Stimulated activated memory B cell treated with anti-CD40 and anti-IgM and Interleukin-4, amounts not matched to agents 10 μg/mL and 1 μg/mL and 100 μg/mL, for 72 hours (primary cell): Measurements from ENCODE around the gene TDRKH.

ENCODE experiments used
- ATAC-seq: fragments of 150-1000 bp; cut with Tn5 transposase; 2 replicates; pipeline ENCODE4 v1.10.0; 2021
- H3K27ac Mint-ChIP-seq: one replicate; pipeline ENCODE4 v1.8.0; 2022; ENCODE audit warnings: mild to moderate bottlenecking, mixed read lengths
- H3K27me3 Mint-ChIP-seq: one replicate; pipeline ENCODE4 v1.8.0; 2022; ENCODE audit warnings: mixed read lengths
- H3K36me3 Mint-ChIP-seq: one replicate; pipeline ENCODE4 v1.8.0; 2022; ENCODE audit warnings: mixed read lengths
- H3K4me1 Mint-ChIP-seq: one replicate; pipeline ENCODE4 v1.8.0; 2022; ENCODE audit warnings: mixed read lengths
- H3K4me3 Mint-ChIP-seq: one replicate; pipeline ENCODE4 v1.8.0; 2022; ENCODE audit warnings: mild to moderate bottlenecking, moderate library complexity, mixed read lengths
- H3K9me3 Mint-ChIP-seq: one replicate; pipeline ENCODE4 v1.8.0; 2022; ENCODE audit warnings: mixed read lengths

TDRKH gene

DNA sequence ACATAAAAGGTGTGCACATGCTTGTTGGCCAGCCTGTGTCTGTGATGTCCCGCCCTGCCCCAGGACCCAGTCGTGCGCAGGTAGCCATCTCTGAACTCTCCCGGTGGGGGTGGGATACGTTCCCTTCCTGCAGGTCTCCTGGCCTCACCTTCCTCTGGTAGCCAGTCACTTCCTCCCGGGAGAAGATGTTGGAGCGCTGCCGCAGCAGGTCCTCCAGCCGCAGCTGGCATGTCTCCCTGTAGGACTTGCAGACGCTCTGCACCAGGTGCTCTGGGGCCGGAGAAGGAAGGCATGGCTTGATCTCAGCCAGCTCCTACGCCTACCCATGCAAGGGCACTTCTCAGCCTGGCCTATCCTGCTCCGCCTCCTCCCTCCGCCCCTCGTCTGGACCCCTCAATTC, 24.1 kb upstream of the TDRKH start:
- Mint-ChIP-seq H3K27ac (no peak overlapping the region), H3K36me3 (no peaks in the 10 kb centered on the region), H3K4me1 (no peaks in the 10 kb centered on the region)

GRCh38 chr1:151813271-151813977, 23.1 kb upstream of the TDRKH start:
- H3K27ac Mint-ChIP-seq: no peak overlapping the region
- no peak for ATAC-seq
- no peaks in the 10 kb centered on the region for H3K9me3 Mint-ChIP-seq

More for the DNA sequence above, 24.1 kb upstream of the TDRKH start:
- Mint-ChIP-seq H3K9me3 (no peaks in the 10 kb centered on the region), H3K27me3 (peaks cover 33% of the 10 kb centered on the region), H3K4me3 (no peak overlapping the region)
- no peak for ATAC-seq

DNA sequence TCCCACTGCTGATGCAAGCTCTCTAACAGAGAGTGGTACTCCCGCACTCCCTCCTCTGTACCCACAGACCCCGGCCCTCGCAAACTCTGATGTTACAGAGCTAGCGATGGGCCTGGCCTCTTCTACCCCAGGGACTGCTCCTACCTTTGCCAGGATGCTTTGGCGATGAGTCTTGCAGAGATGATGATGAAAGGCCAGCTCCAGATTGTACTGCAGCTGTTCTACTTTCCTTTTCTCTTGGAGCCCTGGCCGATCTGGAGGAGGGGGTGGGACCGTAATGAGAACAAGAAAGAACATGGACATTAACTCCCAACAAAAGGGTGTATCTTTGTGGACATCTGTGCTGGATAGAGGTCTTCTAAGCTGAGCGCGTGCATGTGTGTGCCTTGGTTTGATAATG, 20.9 kb upstream of the TDRKH start:
- H3K27me3 Mint-ChIP-seq: peaks cover 19% of the 10 kb centered on the region
- H3K4me3 Mint-ChIP-seq: no peak overlapping the region
- no peak overlapping the region for H3K27ac Mint-ChIP-seq
- H3K4me1 Mint-ChIP-seq: peaks cover 7% of the 10 kb centered on the region
- H3K9me3 Mint-ChIP-seq: no peaks in the 10 kb centered on the region
- no peak for ATAC-seq
- H3K36me3 Mint-ChIP-seq: no peaks in the 10 kb centered on the region

More at GRCh38 chr1:151813271-151813977, 23.1 kb upstream of the TDRKH start:
- Mint-ChIP-seq H3K4me3 (no peak overlapping the region), H3K27me3 (peaks cover 33% of the 10 kb centered on the region), H3K36me3 (no peaks in the 10 kb centered on the region), H3K4me1 (no peaks in the 10 kb centered on the region)

- H3K27me3 Mint-ChIP-seq: peaks cover 8% of the 10 kb centered on the region
- H3K27ac Mint-ChIP-seq: no peak overlapping the region
- H3K36me3 Mint-ChIP-seq: no peaks in the 10 kb centered on the region
- no peak for ATAC-seq
- H3K4me1 Mint-ChIP-seq: peaks cover 7% of the 10 kb centered on the region
- no peaks in the 10 kb centered on the region for H3K9me3 Mint-ChIP-seq
- H3K4me3 Mint-ChIP-seq: no peak overlapping the region
These were observed 19.8 kb upstream of the TDRKH start for GRCh38 chr1:151809985-151810556.

- Mint-ChIP-seq H3K4me3 (no peak overlapping the region), H3K4me1 (peaks cover 12% of the 10 kb centered on the region), H3K9me3 (no peaks in the 10 kb centered on the region), H3K27me3 (peaks cover 1% of the 10 kb centered on the region), H3K36me3 (no peaks in the 10 kb centered on the region), H3K27ac (no peak overlapping the region)
- no peak for ATAC-seq
These were observed 19.1 kb upstream of the TDRKH start for GRCh38 chr1:151809290-151809984.

- no peak overlapping the region for H3K4me3 Mint-ChIP-seq
- H3K27ac Mint-ChIP-seq: no peak overlapping the region
- no peaks in the 10 kb centered on the region for H3K27me3 Mint-ChIP-seq
- peaks cover 20% of the 10 kb centered on the region for H3K4me1 Mint-ChIP-seq
- ATAC-seq: no peak
- no peaks in the 10 kb centered on the region for H3K36me3 Mint-ChIP-seq
- H3K9me3 Mint-ChIP-seq: no peaks in the 10 kb centered on the region
These were observed 17.5 kb upstream of the TDRKH start for GRCh38 chr1:151807766-151808165.

DNA sequence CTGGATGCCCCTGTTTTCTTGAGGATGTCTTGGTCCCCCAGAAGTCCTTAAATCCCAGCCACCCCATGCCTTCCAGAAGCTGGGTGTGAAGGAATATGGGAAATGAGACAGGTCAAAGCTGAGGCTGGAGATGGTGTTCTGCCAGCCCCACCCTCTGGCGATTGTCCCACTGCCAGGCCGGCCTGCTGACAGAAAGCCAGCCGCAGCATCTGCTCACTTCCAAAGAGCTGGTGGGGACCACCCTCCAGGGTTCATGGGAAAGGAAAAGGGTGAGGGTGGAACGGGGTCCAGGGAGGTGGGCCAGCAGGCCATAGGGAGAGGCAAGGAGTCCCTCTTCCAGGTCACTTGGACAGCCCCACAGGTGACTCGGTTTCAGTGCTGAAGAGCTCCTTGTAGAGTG, 16.8 kb upstream of the TDRKH start:
- peaks cover 20% of the 10 kb centered on the region for H3K4me1 Mint-ChIP-seq
- H3K4me3 Mint-ChIP-seq: no peak overlapping the region
- H3K9me3 Mint-ChIP-seq: no peaks in the 10 kb centered on the region
- H3K36me3 Mint-ChIP-seq: no peaks in the 10 kb centered on the region
- no peak overlapping the region for H3K27ac Mint-ChIP-seq
- no peak for ATAC-seq
- H3K27me3 Mint-ChIP-seq: no peaks in the 10 kb centered on the region

- H3K27ac Mint-ChIP-seq: no peak overlapping the region
- peaks cover 20% of the 10 kb centered on the region for H3K4me1 Mint-ChIP-seq
- H3K27me3 Mint-ChIP-seq: no peaks in the 10 kb centered on the region
- H3K4me3 Mint-ChIP-seq: no peak overlapping the region
- H3K36me3 Mint-ChIP-seq: no peaks in the 10 kb centered on the region
- ATAC-seq: no peak
- no peaks in the 10 kb centered on the region for H3K9me3 Mint-ChIP-seq
These were observed 15.9 kb upstream of the TDRKH start for GRCh38 chr1:151806170-151806569.

GRCh38 chr1:151805066-151805820, 14.9 kb upstream of the TDRKH start, which contains the start of gene LINGO4:
TSS of gene LINGO4 (minus strand) at chr1:151805419. CDS start at chr1:151802704, 2,715 bp downstream.
- Mint-ChIP-seq H3K27ac (no peak within 1 kb of the TSS), H3K36me3 (no peaks in the 10 kb centered on the region), H3K4me3 (no peak within 1 kb of the TSS), H3K27me3 (peaks cover 7% of the 10 kb centered on the region), H3K4me1 (peaks cover 20% of the 10 kb centered on the region), H3K9me3 (no peaks in the 10 kb centered on the region)
- no peak for ATAC-seq

DNA sequence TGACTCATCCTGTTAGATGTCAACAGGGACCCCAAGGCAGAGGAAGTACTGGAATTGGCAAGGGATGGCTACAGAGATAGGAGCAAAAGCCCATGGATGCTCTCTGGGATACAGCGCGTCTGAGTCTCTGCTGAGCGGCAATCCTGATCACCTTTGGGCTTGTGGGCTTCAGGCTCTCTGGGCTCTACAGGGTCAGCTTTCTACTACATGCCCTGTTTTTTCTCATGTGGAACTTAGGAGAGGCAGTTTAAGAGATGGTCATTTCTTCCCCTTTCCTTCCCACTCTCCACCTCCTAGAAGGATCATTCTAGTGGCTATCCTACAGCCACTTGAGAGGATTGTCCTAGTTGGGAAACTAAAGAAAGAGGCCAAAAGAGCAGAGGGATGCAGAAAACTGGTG, 13.6 kb upstream of the TDRKH start:
- ATAC-seq: no peak
- H3K4me3 Mint-ChIP-seq: no peak overlapping the region
- H3K36me3 Mint-ChIP-seq: no peaks in the 10 kb centered on the region
- peaks cover 25% of the 10 kb centered on the region for H3K4me1 Mint-ChIP-seq
- H3K27me3 Mint-ChIP-seq: peaks cover 18% of the 10 kb centered on the region
- H3K27ac Mint-ChIP-seq: no peak overlapping the region
- H3K9me3 Mint-ChIP-seq: no peaks in the 10 kb centered on the region

DNA sequence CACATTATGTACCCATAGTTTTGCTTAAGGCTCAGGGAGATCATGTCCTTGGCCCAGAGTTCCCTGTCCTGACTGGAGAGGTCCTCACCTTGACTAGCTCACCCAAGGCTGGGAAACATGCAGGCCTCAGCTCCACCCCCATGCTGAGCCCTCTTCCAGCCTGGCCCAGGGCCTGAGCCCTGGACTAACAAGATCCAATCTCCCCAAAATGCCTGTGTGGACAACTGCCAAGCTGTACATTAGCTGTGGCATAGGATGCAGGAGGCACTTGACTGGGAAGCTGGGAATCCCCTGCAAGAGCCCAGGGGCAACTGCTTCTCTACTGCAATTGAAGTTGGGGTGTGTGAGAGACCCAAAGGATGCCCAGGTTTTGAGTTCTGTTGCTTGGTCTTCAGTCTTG, 12.9 kb upstream of the TDRKH start:
- Mint-ChIP-seq H3K4me3 (no peak overlapping the region), H3K36me3 (peaks cover 4% of the 10 kb centered on the region), H3K27me3 (peaks cover 18% of the 10 kb centered on the region), H3K4me1 (peaks cover 25% of the 10 kb centered on the region), H3K9me3 (no peaks in the 10 kb centered on the region), H3K27ac (no peak overlapping the region)
- no peak for ATAC-seq

GRCh38 chr1:151802372-151802771, 12.1 kb upstream of the TDRKH start:
- Mint-ChIP-seq H3K27ac (no peak overlapping the region), H3K9me3 (no peaks in the 10 kb centered on the region), H3K4me3 (no peak overlapping the region), H3K27me3 (peaks cover 18% of the 10 kb centered on the region), H3K36me3 (peaks cover 4% of the 10 kb centered on the region), H3K4me1 (peaks cover 19% of the 10 kb centered on the region)
- ATAC-seq: no peak

DNA sequence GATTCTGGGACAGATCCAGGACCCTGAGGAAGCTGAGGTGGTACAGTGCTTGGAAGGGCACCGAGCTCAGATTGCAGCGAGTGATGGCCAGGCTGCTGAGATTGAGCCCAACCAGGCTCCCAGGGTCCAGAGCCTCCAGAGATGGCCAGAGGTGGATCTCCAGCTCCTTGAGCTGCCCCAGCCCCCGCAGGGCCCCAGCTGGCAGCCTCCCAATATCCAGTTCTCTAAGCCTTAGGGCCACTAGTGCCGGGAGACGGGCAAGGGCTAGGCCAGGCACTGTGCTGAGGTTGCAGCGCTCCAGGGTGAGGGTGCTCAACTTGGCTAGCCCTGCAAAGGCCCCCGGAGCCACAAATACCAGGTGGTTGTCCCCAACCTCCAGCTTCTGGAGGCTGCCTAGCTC, 11.5 kb upstream of the TDRKH start:
- H3K4me3 Mint-ChIP-seq: no peak overlapping the region
- ATAC-seq: no peak
- peaks cover 7% of the 10 kb centered on the region for H3K36me3 Mint-ChIP-seq
- no peaks in the 10 kb centered on the region for H3K9me3 Mint-ChIP-seq
- H3K4me1 Mint-ChIP-seq: peaks cover 19% of the 10 kb centered on the region
- peaks cover 18% of the 10 kb centered on the region for H3K27me3 Mint-ChIP-seq
- no peak overlapping the region for H3K27ac Mint-ChIP-seq

DNA sequence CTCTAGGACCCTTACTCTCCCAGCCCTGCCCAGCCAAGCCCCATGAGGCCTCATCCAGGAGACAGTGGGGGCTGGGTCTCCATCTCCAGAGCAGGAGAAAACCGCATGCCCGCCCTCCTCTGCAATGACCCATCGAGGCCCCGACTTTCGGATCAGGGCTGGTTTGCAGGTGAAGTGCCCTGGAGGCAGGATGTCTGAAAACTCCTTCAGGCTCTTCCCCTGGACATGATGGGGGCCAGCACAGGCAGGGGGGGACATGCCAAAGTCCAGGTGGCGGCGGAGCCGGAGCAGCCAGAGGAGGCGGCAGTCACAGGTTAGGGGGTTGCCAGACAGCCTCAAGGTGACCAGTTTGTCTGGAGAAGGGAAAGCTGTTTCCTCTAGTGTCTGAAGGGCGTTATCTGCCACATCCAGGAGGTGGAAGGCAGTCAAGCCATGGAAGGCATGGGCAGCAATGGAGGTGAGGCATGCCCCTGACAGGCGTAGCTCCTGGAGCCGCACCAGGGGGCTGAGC, 11.1 kb upstream of the TDRKH start:
- no peaks in the 10 kb centered on the region for H3K9me3 Mint-ChIP-seq
- peaks cover 18% of the 10 kb centered on the region for H3K27me3 Mint-ChIP-seq
- H3K27ac Mint-ChIP-seq: no peak overlapping the region
- peaks cover 10% of the 10 kb centered on the region for H3K36me3 Mint-ChIP-seq
- H3K4me1 Mint-ChIP-seq: peaks cover 19% of the 10 kb centered on the region
- ATAC-seq: no peak
- no peak overlapping the region for H3K4me3 Mint-ChIP-seq

GRCh38 chr1:151800830-151801229, 10.5 kb upstream of the TDRKH start:
- no peaks in the 10 kb centered on the region for H3K9me3 Mint-ChIP-seq
- peaks cover 18% of the 10 kb centered on the region for H3K27me3 Mint-ChIP-seq
- H3K4me3 Mint-ChIP-seq: no peak overlapping the region
- H3K36me3 Mint-ChIP-seq: peaks cover 10% of the 10 kb centered on the region
- ATAC-seq: no peak
- peaks cover 19% of the 10 kb centered on the region for H3K4me1 Mint-ChIP-seq
- H3K27ac Mint-ChIP-seq: no peak overlapping the region
